ENCODE data around the gene OR52H1.
"Not testable (repeated sequence)": the region's sequence is repeated elsewhere in the genome, so short reads cannot be mapped to it uniquely, and the experiment has no call there.

Gene OR52H1

DNA sequence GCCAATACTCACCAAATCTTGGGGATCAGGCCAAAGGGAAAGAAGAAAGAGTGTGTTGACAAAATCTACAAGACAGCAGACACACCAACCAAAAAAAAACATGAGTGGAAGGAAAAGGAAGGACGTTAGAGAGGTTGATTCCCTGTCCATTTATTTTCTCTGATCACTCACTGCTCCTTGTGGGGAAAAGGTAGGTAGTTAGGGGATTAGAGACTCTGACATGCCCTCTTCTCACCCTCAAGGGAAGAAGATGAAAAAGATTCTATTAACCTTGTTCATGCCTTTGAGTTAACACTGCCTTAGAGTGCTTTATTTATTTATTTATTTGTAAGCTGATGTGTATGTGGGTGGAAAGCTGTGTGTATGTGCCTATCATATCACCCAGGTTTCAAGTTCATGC, at the start of gene OR52H1:
OR52H1 (minus strand) TSS at position 101 of the 400 bp plus-strand sequence. CDS start 3,035 bp downstream, outside the sequence.
- DNase-seq (ENCODE audit: low spot score): no peak

DNA sequence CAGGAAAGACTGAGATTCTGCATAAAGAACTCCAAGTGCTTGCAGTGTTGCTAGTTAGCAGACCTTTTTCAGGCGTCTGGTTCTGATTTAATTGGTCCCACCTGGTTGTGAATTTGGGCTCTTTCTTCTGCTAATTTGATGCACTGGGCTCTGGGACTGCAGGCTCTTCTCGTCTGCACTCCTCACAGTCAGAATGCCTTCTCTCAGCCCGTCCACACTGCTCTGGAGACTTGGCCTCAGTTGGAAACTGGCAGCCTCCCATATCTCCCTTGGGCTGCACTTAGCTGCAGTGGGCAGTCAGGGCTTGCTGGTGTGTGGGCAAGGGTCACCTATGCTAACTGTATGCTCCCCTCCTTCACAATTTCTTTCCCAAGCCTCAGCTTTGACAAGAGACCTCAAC, 49.6 kb upstream of the OR52H1 start:
- DNase-seq (ENCODE audit: low spot score): no peak

DNA sequence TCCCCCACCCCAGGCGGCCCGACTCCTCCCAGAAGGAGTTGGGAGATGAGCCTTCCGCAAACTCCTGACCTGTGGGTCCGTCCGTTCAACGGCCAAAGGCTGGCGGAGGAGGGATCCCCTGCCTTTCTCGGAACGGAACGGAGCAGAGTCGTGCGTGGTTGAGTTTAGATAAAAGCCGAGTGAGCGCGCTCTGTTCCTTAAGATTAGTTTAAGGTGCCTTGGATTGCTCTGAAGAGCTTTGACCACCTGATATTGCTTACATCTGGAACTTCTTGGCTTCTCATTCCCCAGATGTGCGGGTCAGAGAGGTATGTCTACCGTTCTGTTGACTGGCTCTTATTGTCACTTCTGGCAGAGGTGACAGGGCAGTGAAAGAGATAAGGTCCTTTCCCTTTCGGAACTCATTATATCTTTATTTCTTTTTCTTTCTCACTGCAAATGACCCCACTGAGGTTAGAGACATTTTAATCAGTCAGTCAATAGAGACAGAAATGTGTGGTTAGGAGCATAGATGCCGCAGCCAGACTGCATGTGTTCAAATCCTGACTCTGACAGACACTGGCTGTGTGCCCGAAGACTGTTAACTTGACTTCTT, 48.4 kb upstream of the OR52H1 start, which contains the start of gene TRIM6:
TRIM6 (plus strand) TSS at position 31 of the 595 bp plus-strand sequence; CDS start at position 292, 261 bp downstream.
- DNase-seq (ENCODE audit: low spot score): no peak

DNA sequence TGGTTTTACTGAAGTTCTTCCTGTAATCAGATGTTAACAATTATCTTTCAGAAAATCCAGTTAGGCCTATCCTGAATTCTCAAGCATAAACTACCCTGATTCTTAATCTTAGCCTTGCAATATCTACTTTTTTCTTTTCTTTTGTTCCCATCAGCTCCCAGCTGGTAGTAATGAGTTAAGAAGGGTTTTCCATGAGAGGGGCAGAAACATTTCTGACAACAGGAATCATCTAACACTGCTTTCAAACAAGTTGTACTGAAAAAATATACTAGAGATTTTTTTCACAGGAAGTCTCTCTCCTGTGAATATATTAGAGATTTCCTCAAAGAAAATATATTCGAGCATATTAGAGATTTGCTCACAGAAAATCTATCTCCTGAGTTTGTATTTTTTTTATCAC, 44.8 kb upstream of the OR52H1 start:
- no peak for DNase-seq (ENCODE audit: low spot score)

DNA sequence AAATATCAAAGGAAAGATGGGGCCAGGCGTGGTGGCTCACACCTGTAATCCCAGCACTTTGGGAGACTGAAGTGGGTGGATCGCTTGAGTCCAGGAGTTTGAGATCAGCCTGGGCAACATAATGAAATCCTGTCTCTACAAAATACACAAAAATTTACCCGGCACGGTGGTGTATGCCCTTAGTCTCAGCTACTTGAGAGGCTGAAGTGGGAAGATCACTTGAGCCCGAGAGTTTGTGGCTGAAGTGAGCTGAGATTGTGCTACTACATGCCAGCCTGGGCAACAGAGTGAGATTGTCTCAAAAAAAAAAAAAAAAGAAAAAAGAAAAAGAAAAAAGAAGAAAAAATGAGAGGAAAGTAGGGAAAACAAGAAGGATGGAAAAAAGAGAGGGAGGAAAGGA, 44.3 kb upstream of the OR52H1 start:
- no peak for DNase-seq (ENCODE audit: low spot score)

DNA sequence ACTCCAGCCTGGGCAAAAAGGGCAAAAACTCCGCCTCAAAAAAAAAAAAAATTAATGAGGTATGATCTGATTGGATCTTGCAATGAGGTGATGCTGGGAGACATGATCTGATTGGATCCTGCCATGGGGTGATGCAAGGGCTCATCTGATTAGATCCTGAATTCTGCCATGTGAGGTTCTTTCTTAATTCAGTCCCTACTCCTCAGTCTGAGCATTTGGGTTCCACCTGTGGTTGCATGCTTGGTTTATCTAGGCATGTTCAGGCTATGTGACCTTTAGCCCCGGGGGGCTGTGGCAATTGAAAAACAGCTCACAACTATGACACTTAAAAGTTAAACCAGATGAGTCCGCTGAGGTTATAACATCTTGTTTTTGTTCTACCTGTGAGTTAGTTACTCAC, 43.3 kb upstream of the OR52H1 start:
- DNase-seq (ENCODE audit: low spot score): no peak

DNA sequence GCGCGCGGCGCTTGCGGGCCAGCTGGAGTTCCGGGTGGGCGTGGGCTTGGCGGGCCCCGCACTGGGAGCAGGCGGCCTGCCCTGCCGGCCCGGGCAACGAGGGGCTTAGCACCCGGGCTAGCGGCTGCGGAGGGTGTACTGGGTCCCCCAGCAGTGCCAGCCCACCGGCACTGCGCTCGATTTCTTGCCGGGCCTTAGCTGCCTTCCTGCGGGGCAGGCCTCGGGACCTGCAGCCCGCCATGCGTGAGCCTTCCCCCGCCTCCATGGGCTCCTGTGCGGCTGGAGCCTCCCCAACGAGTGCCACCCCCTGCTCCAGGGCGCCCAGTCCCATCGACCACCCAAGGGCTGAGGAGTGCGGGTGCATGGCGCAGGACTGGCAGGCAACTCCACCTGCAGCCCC, 41.6 kb upstream of the OR52H1 start:
- not testable (repeated sequence) for DNase-seq (ENCODE audit: low spot score)

DNA sequence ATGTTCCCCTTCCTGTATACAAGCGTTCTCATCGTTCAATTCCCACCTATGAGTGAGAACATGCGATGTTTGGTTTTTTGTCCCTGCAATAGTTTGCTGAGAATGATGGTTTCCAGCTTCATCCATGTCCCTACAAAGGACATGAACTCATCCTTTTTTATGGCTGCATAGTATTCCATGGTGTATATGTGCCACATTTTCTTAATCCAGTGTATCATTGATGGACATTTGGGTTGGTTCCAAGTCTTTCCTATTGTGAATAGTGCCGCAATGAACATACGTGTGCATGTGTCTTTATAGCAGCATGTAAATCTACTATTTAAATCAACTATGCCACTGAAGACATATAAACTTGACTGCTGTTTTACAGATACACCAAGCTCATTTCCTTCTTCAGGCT, 36.1 kb upstream of the OR52H1 start:
- not testable (repeated sequence) for DNase-seq (ENCODE audit: low spot score)

DNA sequence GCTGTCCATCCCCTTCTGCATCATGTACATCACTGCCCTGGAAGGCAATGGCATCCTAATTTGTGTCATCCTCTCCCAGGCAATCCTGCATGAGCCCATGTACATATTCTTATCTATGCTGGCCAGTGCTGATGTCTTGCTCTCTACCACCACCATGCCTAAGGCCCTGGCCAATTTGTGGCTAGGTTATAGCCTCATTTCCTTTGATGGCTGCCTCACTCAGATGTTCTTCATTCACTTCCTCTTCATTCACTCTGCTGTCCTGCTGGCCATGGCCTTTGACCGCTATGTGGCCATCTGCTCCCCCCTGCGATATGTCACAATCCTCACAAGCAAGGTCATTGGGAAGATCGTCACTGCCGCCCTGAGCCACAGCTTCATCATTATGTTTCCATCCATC, 32.7 kb upstream of the OR52H1 start:
- no peak for DNase-seq (ENCODE audit: low spot score)

DNA sequence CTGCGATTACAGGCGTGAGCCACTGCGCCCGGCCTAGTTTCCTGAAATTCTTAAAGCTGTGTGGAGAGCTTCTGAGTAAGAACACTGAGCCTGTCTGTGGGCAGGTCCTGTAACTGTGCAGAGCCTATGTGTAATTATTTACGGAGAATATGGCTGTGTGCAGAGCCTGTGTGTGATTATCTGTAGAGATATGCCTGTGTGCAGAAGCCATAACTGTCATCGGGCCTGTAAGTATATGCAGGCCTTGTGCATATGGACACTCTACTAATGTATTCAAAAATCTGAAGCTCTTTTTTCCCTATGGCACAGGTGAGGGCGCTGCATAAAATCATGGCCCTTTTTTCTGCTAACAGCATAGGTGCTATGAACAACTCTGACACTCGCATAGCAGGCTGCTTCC, 32.2 kb upstream of the OR52H1 start, which contains the start of gene OR52B6:
OR52B6 (plus strand) TSS at position 301 of the 400 bp plus-strand sequence; CDS start at position 301, 0 bp downstream.
- no peak for DNase-seq (ENCODE audit: low spot score)

DNA sequence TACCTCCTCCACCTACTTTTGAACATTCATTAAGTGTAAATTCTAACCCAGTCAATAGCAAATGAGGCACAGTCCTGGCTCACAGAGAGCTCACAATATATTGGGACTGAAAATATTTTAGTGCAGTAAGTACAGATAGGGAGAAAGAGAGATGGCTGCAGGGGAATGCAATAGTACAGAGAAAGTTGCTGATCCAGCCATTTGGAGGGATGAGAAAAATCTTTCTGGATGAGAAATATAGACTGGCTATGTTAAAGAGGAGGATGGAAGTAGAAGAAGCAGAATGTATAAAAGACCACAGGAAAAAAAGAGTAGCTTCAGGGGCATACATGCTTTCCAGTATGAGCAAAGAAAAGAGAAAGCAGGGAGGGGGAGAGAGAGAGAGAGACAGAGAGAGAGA, 28.8 kb upstream of the OR52H1 start:
- no peak for DNase-seq (ENCODE audit: low spot score)

DNA sequence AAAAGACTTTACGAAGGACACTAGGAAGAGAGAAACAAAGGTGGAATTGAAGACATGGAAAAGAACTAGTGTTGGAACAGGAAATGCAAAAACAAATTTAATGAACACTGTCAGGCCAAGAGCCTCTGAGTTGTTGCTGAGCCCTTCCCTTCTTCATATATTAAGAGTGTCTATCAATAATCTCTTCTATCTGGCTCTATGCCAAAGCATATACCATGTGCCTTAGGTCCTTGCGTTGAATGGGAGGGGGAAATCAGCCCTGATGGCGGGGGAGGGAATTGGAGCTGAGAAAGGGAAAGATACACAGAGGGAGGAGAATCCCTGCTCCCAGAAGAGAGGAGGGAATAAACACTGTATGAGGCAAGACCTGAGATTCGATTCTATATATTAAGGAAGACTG, 26.8 kb upstream of the OR52H1 start:
- no peak for DNase-seq (ENCODE audit: low spot score)

DNA sequence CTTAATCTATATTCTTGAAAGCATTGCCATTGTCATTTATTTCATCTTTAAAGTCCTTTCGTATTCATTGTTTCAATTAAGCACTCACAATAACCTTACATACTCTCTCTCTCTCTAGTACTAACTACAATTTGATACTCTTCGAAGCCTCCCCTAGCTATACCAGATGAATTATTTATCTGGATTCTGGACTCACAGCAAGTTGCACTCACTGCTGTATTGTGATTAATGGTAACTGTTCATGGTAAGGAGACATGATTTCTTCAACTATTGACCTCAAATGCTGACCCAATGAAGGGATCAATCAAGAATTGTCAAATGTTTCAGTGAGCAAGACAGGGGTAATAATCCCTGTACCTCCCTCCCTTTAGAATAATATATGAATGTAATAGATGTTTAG, 26.3 kb upstream of the OR52H1 start:
- no peak for DNase-seq (ENCODE audit: low spot score)

DNA sequence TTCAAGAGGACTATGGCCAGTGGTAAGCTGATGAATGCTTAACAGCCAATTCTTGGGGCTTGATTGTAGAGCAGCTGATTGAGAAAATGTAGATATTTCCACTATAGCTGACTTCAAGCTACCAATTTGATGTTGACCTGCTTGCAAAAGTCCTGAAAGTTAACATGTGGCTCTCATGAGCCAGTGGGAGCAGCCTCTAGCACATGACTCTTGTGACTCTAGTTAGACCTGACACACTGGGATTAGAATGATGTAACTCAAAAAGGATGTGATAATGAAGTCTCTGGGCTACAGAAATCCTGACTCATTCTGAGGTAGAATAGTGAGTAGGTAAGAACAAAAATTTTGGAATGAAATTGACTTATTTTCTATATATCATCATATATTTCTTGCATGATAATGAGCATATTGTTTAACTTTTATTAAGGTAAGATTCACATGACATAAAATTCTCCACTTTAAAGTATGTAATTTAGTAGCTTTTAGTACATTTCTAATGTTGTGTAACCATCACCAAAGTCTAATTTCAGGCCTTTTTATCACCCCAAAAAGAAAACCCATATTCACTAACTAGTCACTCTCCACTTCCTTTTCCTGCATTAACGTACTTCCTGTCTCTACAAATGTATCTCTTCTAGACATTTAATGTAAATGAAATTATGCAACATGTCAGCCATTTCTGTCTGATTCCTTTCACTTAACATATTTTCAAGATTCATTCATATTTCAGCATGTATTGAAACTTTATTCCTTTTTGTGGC, 16.1 kb upstream of the OR52H1 start:
- no peak for DNase-seq (ENCODE audit: low spot score)

DNA sequence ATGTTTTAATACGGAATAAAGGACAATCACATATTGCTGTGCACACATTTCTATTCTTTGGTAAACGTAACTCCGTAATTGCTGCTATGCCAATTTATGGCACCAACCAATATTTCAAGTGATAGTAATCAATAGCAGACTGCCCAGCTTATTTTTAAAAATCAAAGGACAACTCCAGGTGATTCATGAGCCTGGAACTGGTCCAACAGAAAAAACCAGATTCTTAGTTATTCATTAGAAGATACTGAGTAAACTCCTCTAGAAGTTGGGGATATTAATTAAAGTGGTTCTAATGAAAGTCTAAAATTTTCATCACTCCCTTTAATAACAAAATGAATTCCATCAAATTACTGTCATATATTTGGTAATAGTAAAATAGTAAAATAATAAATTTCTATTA, 9.4 kb upstream of the OR52H1 start:
- no peak for DNase-seq (ENCODE audit: low spot score)

DNA sequence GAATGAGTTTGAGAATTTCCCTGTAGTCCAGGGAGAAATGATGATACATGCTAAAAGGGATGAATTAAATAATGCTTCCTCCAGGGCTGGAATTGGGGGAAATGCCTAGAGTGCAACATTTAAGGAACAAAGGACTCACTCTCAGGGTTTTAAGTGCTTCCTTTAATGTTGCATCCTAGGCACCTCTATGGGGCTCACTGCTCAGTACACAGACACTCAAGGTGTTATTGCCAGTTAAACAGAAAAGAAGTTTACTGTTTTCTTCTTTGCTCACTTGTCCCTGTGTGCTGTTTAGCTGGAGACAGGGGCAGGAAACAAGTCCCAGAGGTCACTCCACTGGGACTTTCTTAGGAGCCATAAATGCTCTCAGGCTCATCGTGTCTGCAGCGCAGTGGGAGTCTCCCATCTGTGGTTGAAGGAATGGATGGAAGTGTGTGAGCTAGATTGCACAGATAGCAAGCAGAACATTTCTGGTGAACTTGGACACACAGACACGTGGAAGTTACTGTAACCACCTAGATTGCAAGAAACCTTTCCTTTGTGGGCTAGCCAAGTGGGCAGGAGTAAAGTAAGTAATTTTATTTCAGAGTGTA, 8.4 kb upstream of the OR52H1 start:
- DNase-seq (ENCODE audit: low spot score): no peak

DNA sequence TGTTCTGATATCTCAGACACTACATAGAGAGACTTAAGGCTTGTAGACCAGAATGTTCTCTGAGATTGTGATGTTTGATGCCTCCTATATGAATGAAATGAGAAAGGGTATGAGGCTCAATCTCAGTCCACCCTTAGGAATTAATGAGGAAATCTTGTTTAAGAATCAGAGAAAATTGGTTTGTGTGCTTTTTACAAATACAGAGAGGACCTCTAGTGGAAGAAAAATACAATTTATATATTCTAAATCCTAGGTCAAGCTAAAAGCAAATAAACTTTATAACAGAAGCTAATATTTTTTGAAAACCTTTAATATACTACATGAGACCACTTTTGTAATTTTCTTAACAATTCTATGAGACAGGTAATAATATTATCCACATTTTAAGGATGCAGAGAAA, 5.0 kb upstream of the OR52H1 start:
- no peak for DNase-seq (ENCODE audit: low spot score)

DNA sequence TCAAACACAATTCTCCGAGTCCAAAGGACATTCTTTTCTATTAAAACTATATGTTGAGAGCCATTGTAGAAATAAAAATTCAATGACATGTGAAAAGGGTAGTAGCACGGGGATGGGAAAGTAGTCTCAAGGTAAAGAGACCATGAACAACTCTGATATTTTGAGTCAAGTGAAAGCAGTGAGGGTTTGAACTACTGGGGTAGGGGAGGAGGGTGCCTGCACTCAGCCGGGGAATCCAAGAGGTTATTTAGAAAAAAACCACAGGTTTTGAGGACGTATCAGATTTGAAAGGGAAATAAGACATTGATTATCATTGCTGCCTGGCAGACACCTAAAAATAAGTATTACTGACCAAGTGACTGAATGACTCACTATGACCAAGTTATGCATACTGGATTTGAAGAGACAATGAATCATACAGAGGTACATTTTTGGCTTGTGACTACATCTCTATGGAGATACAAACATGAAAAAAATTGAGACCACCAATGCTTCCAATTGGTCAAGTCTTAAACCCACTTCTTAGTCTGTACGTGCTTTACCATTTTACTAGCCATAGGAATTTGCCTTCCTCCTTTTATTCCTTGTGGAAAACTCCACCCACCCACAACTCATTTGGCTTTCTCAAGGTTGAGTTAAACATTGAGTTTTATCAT, 2.2 kb upstream of the OR52H1 start:
- no peak for DNase-seq (ENCODE audit: low spot score)

DNA sequence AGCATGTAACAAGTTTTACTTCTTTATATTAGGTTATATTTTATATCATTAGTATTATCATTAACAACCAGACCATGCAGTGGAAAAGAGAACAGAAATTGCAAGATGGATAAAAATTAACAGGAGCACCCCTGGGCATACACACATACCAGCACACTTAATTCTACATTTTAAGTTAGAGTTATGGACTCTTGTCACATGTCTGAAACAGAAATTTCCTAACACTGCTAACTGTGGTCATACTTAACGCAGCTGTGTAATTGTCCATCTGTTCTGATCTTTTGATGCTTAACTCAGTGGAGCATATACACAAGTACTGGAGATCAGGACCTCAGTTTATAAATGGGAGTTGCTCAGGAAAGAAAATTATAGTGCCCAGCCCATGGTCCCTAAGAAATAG, 358 bp downstream of the OR52H1 start:
- no peak for DNase-seq (ENCODE audit: low spot score)

DNA sequence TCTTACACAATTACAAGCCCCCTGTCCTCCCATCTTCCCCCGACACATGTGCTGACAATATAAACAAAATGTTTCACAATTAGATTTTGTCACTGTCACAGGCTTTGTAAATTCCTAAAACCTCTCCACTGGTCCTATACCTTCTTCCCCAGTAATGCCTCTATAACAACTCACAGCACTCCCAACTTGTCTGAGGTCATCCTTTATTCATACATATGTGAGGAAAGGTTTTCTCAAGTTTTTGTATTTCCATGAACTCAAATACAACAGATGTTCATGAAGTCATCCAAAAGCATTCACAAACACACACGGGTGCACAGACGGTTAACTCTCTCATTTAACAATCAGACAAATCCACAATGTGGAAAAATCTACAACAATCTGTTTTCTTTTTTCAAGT, 1.9 kb downstream of the OR52H1 start:
- DNase-seq (ENCODE audit: low spot score): no peak

DNA sequence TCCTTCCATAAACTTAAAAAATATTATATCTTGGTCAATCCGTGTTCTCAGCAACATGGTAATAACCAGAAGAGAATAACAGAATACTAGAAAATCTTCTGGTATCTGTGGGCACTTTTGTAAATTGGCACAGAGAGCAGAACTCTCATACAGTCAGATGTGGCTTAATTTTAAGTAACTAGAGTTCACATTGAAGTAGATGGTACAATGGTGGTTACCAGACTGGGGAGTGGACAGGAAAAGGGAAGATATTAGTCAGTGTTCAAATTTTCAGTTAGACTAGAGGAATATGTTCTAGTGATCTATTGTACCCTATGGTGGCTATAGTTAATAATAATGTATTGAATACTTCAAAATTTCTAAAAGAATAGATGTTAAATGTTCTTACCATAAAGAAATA, 6.9 kb downstream of the OR52H1 start:
- DNase-seq (ENCODE audit: low spot score): no peak

DNA sequence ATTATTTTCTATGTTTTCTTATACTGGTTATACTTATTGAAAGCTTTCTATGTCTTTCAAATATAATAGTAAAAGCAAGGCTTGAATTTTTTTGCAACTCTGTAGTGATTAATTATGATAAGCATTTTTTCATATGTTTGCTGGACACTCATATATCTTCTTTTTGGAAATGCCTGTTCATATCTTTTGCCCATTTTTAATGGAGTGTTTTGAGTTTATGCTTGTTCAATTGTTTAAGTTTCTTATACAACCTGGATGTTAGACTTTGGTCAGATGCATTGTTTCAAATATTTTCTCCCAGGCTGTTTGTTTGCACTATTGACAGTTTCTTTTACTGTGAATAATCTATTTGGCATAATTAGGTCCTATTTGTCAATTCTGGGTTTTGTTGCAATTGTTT, 11.9 kb downstream of the OR52H1 start:
- no peak for DNase-seq (ENCODE audit: low spot score)

DNA sequence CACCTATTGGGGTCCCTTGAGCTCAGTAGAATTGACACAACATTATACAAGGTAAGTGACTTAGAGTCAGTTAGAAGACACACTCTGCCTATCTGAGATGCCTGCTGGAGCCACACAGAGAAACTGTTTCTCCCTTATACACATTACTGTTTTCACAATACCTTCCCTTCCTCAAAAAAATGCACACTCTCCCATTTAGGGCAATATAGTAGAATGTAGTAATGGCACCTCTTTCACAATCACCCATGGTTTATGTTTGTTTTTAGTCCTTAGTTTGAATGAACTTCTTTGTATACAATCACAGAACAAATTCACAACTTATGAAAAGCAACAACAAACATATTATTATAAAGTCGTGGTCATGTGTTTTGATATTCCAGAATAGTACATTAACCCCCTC, 14.3 kb downstream of the OR52H1 start:
- DNase-seq (ENCODE audit: low spot score): no peak
